NOMO-1 (cell line): Measurements from ENCODE around the gene PLXDC2.

ENCODE experiments used
- DNase-seq, 2 experiments: peaks; one replicate each; lab custom pipeline; 2025; ENCODE audit not compliant: unreplicated experiment in 2 of 2; lab: John Stamatoyannopoulos, UW

Gene PLXDC2

GRCh38 chr10:19848226-19848985 is 32.2 kb downstream of the PLXDC2 start:
- no peak for DNase-seq

GRCh38 chr10:19853831-19854230 is 37.6 kb downstream of the PLXDC2 start:
- DNase-seq, result no peak

GRCh38 chr10:19857876-19858275 is 41.6 kb downstream of the PLXDC2 start:
- no peak for DNase-seq

GRCh38 chr10:19860107-19860506 is 43.9 kb downstream of the PLXDC2 start:
- DNase-seq, result no peak

GRCh38 chr10:19862811-19863515 is 46.7 kb downstream of the PLXDC2 start:
- DNase-seq, result no peak

GRCh38 chr10:19865676-19866075 is 49.4 kb downstream of the PLXDC2 start:
- DNase-seq, result no peak

- DNase-seq, result no peak
Measured at GRCh38 chr10:19869370-19869769, 53.1 kb downstream of the PLXDC2 start.

GRCh38 chr10:19872504-19873271 is 56.5 kb downstream of the PLXDC2 start:
- no peak for DNase-seq

GRCh38 chr10:19874190-19874589 is 58.0 kb downstream of the PLXDC2 start:
- DNase-seq, result no peak

GRCh38 chr10:19874791-19875190 is 58.6 kb downstream of the PLXDC2 start:
- no peak for DNase-seq

- no peak for DNase-seq
Measured at GRCh38 chr10:19876570-19876969, 60.3 kb downstream of the PLXDC2 start.

GRCh38 chr10:19877466-19878255 is 61.4 kb downstream of the PLXDC2 start:
- DNase-seq, result no peak

- no peak for DNase-seq
Measured at GRCh38 chr10:19882621-19883020, 66.4 kb downstream of the PLXDC2 start.

GRCh38 chr10:19888061-19888660 is 71.9 kb downstream of the PLXDC2 start:
- no peak for DNase-seq

- DNase-seq, result no peak
Measured at GRCh38 chr10:19889256-19889655, 73.0 kb downstream of the PLXDC2 start.

- no peak for DNase-seq
Measured at GRCh38 chr10:19891429-19891828, 75.2 kb downstream of the PLXDC2 start.

GRCh38 chr10:19892270-19892669 is 76.0 kb downstream of the PLXDC2 start:
- DNase-seq, result no peak

GRCh38 chr10:19892677-19893076 is 76.4 kb downstream of the PLXDC2 start:
- no peak for DNase-seq

- no peak for DNase-seq
Measured at GRCh38 chr10:19895500-19895899, 79.3 kb downstream of the PLXDC2 start.

- no peak for DNase-seq
Measured at GRCh38 chr10:19902456-19902855, 86.2 kb downstream of the PLXDC2 start.
